Spleen (tissue), 11 donors: ENCODE data around the gene CDH13. TPM values are rescaled to one million over a fixed set of nuclear protein-coding genes. Genes with fewer than 3 reads are reported as not detected.

Experiments
- DNase-seq: peaks from one replicate; pipeline ENCODE4 v3.0.0-alpha.2; 2020
- H3K27ac ChIP-seq, 8 donors: fragments of 200-600 bp; sonication (generic) in 7 of 8; 1 replicate in 4 of 8; 2 replicates in 4 of 8; pipeline versions ENCODE4 v1.5.0 to v1.8.0; 2016 to 2021; ENCODE audit warnings: inconsistent platforms in 4 of 8, mild to moderate bottlenecking in 4 of 8, moderate library complexity in 1 of 8
- H3K27me3 ChIP-seq, 7 donors: fragments of 200-600 bp; sonication (generic) in 6 of 7; replicated peaks in 1 of 7; 1 replicate in 4 of 7; 2 replicates in 3 of 7; pipeline versions ENCODE4 v1.5.0 to v1.8.0; 2016 to 2021; ENCODE audit warnings: inconsistent platforms in 3 of 7, mild to moderate bottlenecking in 1 of 7
- H3K36me3 ChIP-seq, 6 donors: fragments of 200-600 bp; sonication (generic) in 5 of 6; 1 replicate in 4 of 6; 2 replicates in 2 of 6; pipeline versions ENCODE4 v1.5.0 to v1.8.0; 2016 to 2021; ENCODE audit warnings: inconsistent platforms in 2 of 6
- H3K4me1 ChIP-seq, 6 donors: fragments of 200-600 bp; sonication (generic) in 5 of 6; 1 replicate in 3 of 6; 2 replicates in 3 of 6; pipeline versions ENCODE4 v1.5.0 to v1.8.0; 2016 to 2021; ENCODE audit warnings: inconsistent platforms in 3 of 6
- H3K4me3 ChIP-seq, 8 donors: fragments of 200-600 bp; sonication (generic) in 7 of 8; 1 replicate in 4 of 8; 2 replicates in 4 of 8; pipeline versions ENCODE4 v1.5.0 to v1.8.0; 2016 to 2021; ENCODE audit warnings: inconsistent platforms in 4 of 8, mild to moderate bottlenecking in 4 of 8, moderate library complexity in 2 of 8
- H3K9me3 ChIP-seq, 8 donors: fragments of 200-600 bp; sonication (generic) in 7 of 8; 1 replicate in 4 of 8; 2 replicates in 4 of 8; pipeline versions ENCODE4 v1.5.0 to v1.8.0; 2016 to 2021; ENCODE audit warnings: inconsistent platforms in 4 of 8
- CTCF ChIP-seq, 11 experiments: fragments of 200-600 bp in 7 of 11; fragments of 450-650 bp in 4 of 11; sonication (generic) in 4 of 11; IDR thresholded peaks in 8 of 11; conservative IDR thresholded peaks in 3 of 11; 1 replicate in 7 of 11; 2 replicates in 4 of 11; pipeline versions ENCODE4 v1.4.0 to v1.8.0; 2016 to 2021; ENCODE audit warnings: antibody characterized with exemption in 11 of 11, inconsistent platforms in 4 of 11, mild to moderate bottlenecking in 1 of 11
- POLR2A ChIP-seq, 3 donors: fragments of 450-650 bp; IDR thresholded peaks; one replicate each; pipeline ENCODE4 v1.5.1; 2017; ENCODE audit warnings: antibody characterized with exemption in 3 of 3, mild to moderate bottlenecking in 1 of 3
- POLR2AphosphoS5 ChIP-seq, 3 donors: sonication (generic); formaldehyde crosslinking; IDR thresholded peaks; one replicate each; pipeline ENCODE4 v1.5.1; 2017; ENCODE audit warnings: antibody characterized with exemption in 3 of 3
- WGBS, 5 donors: extraction: QIAGEN DNeasy Blood & Tissue Kit in 3 of 5; methylation state at CpG; one replicate each; pipeline versions ENCODE4 v1.1.5 to v1.1.7; 2013 to 2018; 5-methylcytosine and 5-hydroxymethylcytosine counted together
- intact Hi-C: fragments of 100-400 bp; cut with DNase I; formaldehyde crosslinking; loops from one replicate; pipeline ENCODE4 v1.15.0; 2023; ENCODE audit warnings: low total_unique reads
- polyA plus RNA-seq, 3 donors: library from polyadenylated mRNA; stranded (reverse); fragments of 200-250 nt; gene quantifications; one replicate each; pipeline ENCODE4 v1.2.1, GENCODE V29; 2013
- total RNA-seq, 7 donors: library from RNA; depleted of rRNA in 3 of 7; stranded (reverse); fragments of >200 nt in 3 of 7; fragmentation: NEBNext Ultra II Directional in 4 of 7; extraction: Animal tissue kit (Norgen Biotek cat#: 25700) in 4 of 7; gene quantifications; one replicate each; pipeline versions ENCODE4 v1.1.0 to v1.2.1, GENCODE V29; 2016 to 2021
- donor health status: healthy with polysubstance abuse.
- donor health status: DM: no; HTN: no; CAD: no; lungs with moderate emphysema.
- donor health status: DM: no; HTN: no; CAD: no.
- donor health status: Bipolar disorder and iron deficiency.
- donor health status: healthy.
- donor health status: DM: no; HTN: no; CAD: no.
- donor health status: DM: yes; HTN: yes; CAD: no.

CDH13 gene
- total and polyA plus RNA-seq, 10 donors = 0.13 to 4.6 (median 1.1) TPM

DNA sequence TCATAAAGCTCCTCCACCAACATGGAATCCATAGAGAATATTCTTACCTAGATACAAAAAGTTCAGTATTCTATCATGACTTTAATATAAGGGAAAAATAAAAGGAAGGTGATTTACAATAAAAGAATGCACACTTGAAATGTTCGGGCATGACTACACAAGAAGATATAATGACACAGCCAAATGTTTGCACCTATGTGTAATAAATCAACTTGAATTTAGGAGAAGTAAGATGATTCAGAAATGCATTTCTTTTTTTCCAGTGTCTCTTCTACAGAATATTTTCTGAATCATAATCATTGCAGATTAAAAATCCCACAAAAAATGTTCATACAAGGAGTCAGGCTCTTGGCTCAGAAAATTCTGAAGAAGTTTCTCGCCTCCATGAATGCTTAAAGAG is 777.0 kb downstream of the CDH13 start:
- H3K27me3 ChIP-seq = peaks cover 0 to 14% (median 0%) of the 10 kb centered on the region in 7 donors
- WGBS, 5 donors = 76 to 89% (median 82%) methylated on average over 2 of the region's 2 CpGs
- no peaks in the 10 kb centered on the region for H3K4me1 ChIP-seq
- no peak for DNase-seq
- H3K36me3 ChIP-seq = no peaks in the 10 kb centered on the region
- peaks cover 0 to 27% (median 2%) of the 10 kb centered on the region in 8 donors for H3K9me3 ChIP-seq
- TF ChIP-seq POLR2AphosphoS5 (IDR thresholded peaks at IDR 0.05) (no peak), POLR2A (IDR thresholded peaks at IDR 0.05) (no peak), CTCF (IDR thresholded peaks at IDR 0.05 in 8 of 11, conservative IDR thresholded peaks at IDR 0.05 in 3 of 11) (no peak)
- no peak overlapping the region for H3K4me3 ChIP-seq
- no peak overlapping the region for H3K27ac ChIP-seq
- intact Hi-C loops = no loop called here

GRCh38 chr16:83404261-83404660 is 777.5 kb downstream of the CDH13 start:
- no peak overlapping the region for H3K27ac ChIP-seq
- H3K9me3 ChIP-seq = peaks cover 0 to 27% (median 2%) of the 10 kb centered on the region in 8 donors
- TF ChIP-seq POLR2AphosphoS5 (IDR thresholded peaks at IDR 0.05) (no peak), POLR2A (IDR thresholded peaks at IDR 0.05) (no peak), CTCF (IDR thresholded peaks at IDR 0.05 in 8 of 11, conservative IDR thresholded peaks at IDR 0.05 in 3 of 11) (no peak)
- WGBS, 5 donors = 78 to 85% (median 83%) methylated on average over 3 of the region's 3 CpGs
- no peaks in the 10 kb centered on the region for H3K36me3 ChIP-seq
- peaks cover 0 to 14% (median 0%) of the 10 kb centered on the region in 7 donors for H3K27me3 ChIP-seq
- intact Hi-C loops = no loop called here
- H3K4me1 ChIP-seq = no peaks in the 10 kb centered on the region
- no peak for DNase-seq
- H3K4me3 ChIP-seq = no peak overlapping the region

DNA sequence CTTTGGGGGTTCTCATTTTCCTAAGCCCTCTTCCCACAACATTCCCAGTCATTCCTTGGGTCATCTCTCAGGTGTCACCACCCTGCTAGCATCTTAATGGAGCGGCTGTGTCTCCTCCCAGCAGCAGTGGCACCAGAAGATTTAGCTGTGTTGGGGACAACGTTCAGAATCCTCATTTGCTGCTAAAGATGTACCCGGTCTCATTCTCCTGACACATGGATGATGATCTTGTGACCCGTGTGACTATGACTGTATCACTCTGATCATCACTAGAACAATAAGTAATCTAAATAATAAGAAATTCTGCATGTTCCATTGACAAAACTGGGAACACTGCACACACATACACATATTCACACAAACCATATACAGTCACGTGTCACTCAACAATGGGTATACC is 781.2 kb downstream of the CDH13 start:
- TF ChIP-seq POLR2AphosphoS5 (IDR thresholded peaks at IDR 0.05) (no peak), CTCF (IDR thresholded peaks at IDR 0.05 in 8 of 11, conservative IDR thresholded peaks at IDR 0.05 in 3 of 11) (no peak), POLR2A (IDR thresholded peaks at IDR 0.05) (no peak)
- whole genome bisulfite sequencing, 5 donors = 77 to 85% (median 80%) methylated on average over 5 of the region's 5 CpGs
- Histone ChIP-seq H3K4me1 (no peaks in the 10 kb centered on the region), H3K9me3 (no peaks in the 10 kb centered on the region), H3K27ac (no peak overlapping the region), H3K36me3 (no peaks in the 10 kb centered on the region), H3K27me3 (peaks cover 0 to 7% (median 0%) of the 10 kb centered on the region in 7 donors), H3K4me3 (no peak overlapping the region)
- intact Hi-C loops = no loop called here
- no peak for DNase-seq

GRCh38 chr16:83409347-83409746 is 782.6 kb downstream of the CDH13 start:
- intact Hi-C loops = no loop called here
- WGBS, 5 donors = 81 to 90% (median 86%) methylated on average over 3 of the region's 3 CpGs
- no peak for DNase-seq
- Histone ChIP-seq H3K4me3 (no peak overlapping the region), H3K27ac (no peak overlapping the region), H3K4me1 (no peaks in the 10 kb centered on the region), H3K36me3 (no peaks in the 10 kb centered on the region), H3K27me3 (peaks cover 0 to 7% (median 0%) of the 10 kb centered on the region in 7 donors), H3K9me3 (no peaks in the 10 kb centered on the region)
- TF ChIP-seq CTCF (IDR thresholded peaks at IDR 0.05 in 8 of 11, conservative IDR thresholded peaks at IDR 0.05 in 3 of 11) (no peak), POLR2AphosphoS5 (IDR thresholded peaks at IDR 0.05) (no peak), POLR2A (IDR thresholded peaks at IDR 0.05) (no peak)
